ENCODE results near the gene CLEC2L.

The CLEC2L gene

GRCh38 chr7:139523199-139523941, at the start of gene CLEC2L:
CLEC2L (plus strand) TSS chr7:139523685; CDS start chr7:139523928, 243 bp downstream.
- TF ChIP-seq, protein P1, sequence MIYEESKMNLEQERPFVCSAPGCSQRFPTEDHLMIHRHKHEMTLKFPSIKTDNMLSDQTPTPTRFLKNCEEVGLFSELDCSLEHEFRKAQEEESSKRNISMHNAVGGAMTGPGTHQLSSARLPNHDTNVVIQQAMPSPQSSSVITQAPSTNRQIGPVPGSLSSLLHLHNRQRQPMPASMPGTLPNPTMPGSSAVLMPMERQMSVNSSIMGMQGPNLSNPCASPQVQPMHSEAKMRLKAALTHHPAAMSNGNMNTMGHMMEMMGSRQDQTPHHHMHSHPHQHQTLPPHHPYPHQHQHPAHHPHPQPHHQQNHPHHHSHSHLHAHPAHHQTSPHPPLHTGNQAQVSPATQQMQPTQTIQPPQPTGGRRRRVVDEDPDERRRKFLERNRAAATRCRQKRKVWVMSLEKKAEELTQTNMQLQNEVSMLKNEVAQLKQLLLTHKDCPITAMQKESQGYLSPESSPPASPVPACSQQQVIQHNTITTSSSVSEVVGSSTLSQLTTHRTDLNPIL (CRISPR knock-in tag; IDR thresholded peaks at IDR 0.05; ENCODE audit: low read depth), result no peak
- TF ChIP-seq ISL1 (CRISPR knock-in tag; IDR thresholded peaks at IDR 0.05), result no peak
- no peak for TF ChIP-seq SNAI2 (CRISPR knock-in tag; IDR thresholded peaks at IDR 0.05)
- no peak for TF ChIP-seq ARNTL (CRISPR knock-in tag; IDR thresholded peaks at IDR 0.05; ENCODE audit: borderline replicate concordance, low read depth)
- TF ChIP-seq TCF4 (CRISPR knock-in tag; IDR thresholded peaks at IDR 0.05; ENCODE audit: borderline replicate concordance), result no peak
- TF ChIP-seq, protein P2, sequence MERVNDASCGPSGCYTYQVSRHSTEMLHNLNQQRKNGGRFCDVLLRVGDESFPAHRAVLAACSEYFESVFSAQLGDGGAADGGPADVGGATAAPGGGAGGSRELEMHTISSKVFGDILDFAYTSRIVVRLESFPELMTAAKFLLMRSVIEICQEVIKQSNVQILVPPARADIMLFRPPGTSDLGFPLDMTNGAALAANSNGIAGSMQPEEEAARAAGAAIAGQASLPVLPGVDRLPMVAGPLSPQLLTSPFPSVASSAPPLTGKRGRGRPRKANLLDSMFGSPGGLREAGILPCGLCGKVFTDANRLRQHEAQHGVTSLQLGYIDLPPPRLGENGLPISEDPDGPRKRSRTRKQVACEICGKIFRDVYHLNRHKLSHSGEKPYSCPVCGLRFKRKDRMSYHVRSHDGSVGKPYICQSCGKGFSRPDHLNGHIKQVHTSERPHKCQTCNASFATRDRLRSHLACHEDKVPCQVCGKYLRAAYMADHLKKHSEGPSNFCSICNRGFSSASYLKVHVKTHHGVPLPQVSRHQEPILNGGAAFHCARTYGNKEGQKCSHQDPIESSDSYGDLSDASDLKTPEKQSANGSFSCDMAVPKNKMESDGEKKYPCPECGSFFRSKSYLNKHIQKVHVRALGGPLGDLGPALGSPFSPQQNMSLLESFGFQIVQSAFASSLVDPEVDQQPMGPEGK (CRISPR knock-in tag; IDR thresholded peaks at IDR 0.05; ENCODE audit: borderline replicate concordance), result no peak
- peak; percentile 63 for ATAC-seq

DNA sequence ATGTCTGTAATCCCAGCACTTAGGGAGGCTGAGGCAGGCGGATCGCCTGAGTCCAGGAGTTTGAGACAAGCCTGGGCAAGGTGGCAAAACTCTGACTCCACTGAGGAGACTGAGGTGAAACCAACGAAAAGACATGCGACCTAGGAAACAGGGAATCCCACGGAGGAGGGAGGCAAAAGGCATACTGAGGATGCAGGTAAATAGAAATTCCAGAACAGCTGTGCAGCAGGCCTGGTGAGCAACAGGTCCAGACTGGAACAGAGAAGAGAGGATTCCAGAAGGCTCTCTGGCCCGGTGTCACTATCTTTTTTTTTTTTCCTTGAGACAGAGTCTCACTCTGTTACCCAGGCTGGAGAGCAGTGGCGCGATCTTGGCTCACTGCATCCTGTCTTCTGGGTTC, 47.3 kb upstream of the CLEC2L start:
- no peak for ATAC-seq
- TF ChIP-seq ZC3H10 (CRISPR knock-in tag; IDR thresholded peaks at IDR 0.05) (no peak), ZFP3 (CRISPR knock-in tag; IDR thresholded peaks at IDR 0.05) (no peak), ISL1 (CRISPR knock-in tag; IDR thresholded peaks at IDR 0.05) (no peak)

DNA sequence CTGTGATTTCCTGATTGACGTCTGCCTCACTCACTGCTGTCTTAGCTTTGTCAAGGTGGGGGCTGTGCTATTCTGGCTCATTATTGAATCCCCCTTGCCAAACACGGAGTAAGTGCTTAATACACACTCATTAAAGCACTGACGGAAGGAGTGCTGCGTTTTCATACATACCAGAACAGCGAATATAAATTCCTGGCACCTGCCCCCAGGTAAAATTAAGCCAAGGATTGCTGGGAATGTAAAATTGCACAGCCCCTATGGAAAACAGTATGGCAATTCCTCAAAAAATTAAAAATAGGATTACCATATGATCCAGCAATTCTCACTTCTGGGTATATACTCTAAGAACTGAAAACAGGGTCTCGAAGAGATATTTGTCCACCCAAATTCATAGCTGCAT, 46.6 kb upstream of the CLEC2L start:
- no peak for ATAC-seq
- TF ChIP-seq OSR1 (CRISPR knock-in tag; IDR thresholded peaks at IDR 0.05) (no peak), ZFP3 (CRISPR knock-in tag; IDR thresholded peaks at IDR 0.05) (no peak), ZNF565 (CRISPR knock-in tag; conservative IDR thresholded peaks at IDR 0.05; ENCODE audit: low read depth) (no peak)

DNA sequence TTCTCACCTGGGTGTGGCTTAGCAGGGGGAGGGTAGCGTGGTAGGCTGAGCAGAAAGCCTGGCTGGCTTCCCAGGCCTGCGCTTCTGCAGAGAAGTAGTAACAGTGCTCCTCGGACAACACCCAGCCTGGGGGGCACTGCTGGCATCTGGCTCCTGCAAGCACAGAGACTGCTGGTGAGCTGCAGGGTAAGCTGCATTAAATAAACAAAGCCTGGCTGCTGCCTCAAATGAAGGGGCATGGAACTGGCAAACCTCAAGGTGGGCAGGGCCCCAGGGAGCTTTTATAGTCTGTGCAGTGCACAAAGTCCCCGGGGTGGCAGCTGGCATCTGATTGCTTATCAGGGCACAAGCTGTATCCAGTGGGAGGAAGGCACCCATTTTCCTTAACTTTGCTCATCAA, 43.9 kb upstream of the CLEC2L start:
- no peak for ATAC-seq
- no peak for TF ChIP-seq ESRRG (CRISPR knock-in tag; IDR thresholded peaks at IDR 0.05)

- TF ChIP-seq SNAI2 (CRISPR knock-in tag; IDR thresholded peaks at IDR 0.05) (no peak), ZFP3 (CRISPR knock-in tag; IDR thresholded peaks at IDR 0.05) (no peak), ZNF70 (CRISPR knock-in tag; IDR thresholded peaks at IDR 0.05) (no peak), CSDC2 (CRISPR knock-in tag; IDR thresholded peaks at IDR 0.05) (no peak), POU6F1 (CRISPR knock-in tag; IDR thresholded peaks at IDR 0.05; ENCODE audit: borderline replicate concordance, low read depth) (no peak), RARB (CRISPR knock-in tag; IDR thresholded peaks at IDR 0.05) (no peak), ZFP30 (CRISPR knock-in tag; IDR thresholded peaks at IDR 0.05) (no peak), TCF4 (CRISPR knock-in tag; IDR thresholded peaks at IDR 0.05; ENCODE audit: borderline replicate concordance) (no peak), TOX (CRISPR knock-in tag; IDR thresholded peaks at IDR 0.05; ENCODE audit: borderline replicate concordance) (no peak), ESRRG (CRISPR knock-in tag; IDR thresholded peaks at IDR 0.05) (no peak), TSHZ2 (CRISPR knock-in tag; IDR thresholded peaks at IDR 0.05) (no peak), PPARA (CRISPR knock-in tag; IDR thresholded peaks at IDR 0.05; ENCODE audit: borderline replicate concordance) (no peak), ISL1 (CRISPR knock-in tag; IDR thresholded peaks at IDR 0.05) (no peak), GLIS3 (CRISPR knock-in tag; IDR thresholded peaks at IDR 0.05) (no peak), ZNF565 (CRISPR knock-in tag; conservative IDR thresholded peaks at IDR 0.05; ENCODE audit: low read depth) (no peak), ZNF8 (CRISPR knock-in tag; IDR thresholded peaks at IDR 0.05) (no peak), OSR1 (CRISPR knock-in tag; IDR thresholded peaks at IDR 0.05) (no peak)
- TF ChIP-seq, protein P2 (CRISPR knock-in tag; IDR thresholded peaks at IDR 0.05; ENCODE audit: borderline replicate concordance), result no peak
- TF ChIP-seq, protein P1 (CRISPR knock-in tag; IDR thresholded peaks at IDR 0.05; ENCODE audit: low read depth), result no peak
- ATAC-seq, result no peak
Observed at GRCh38 chr7:139481364-139481763, 42.1 kb upstream of the CLEC2L start.
